Colonic mucosa (tissue), 4 donors: ENCODE data around the gene MLC1. TPM values are rescaled to one million over a fixed set of nuclear protein-coding genes. Genes with fewer than 3 reads are reported as not detected.

ENCODE experiments used
- DNase-seq: peaks from one replicate; pipeline ENCODE4 v3.0.0-alpha.2; 2020
- H3K27ac ChIP-seq: fragments of 200-600 bp; one replicate; pipeline ENCODE4 v1.8.0; 2021
- H3K27me3 ChIP-seq: fragments of 200-600 bp; one replicate; pipeline ENCODE4 v1.8.0; 2021
- H3K36me3 ChIP-seq: fragments of 200-600 bp; one replicate; pipeline ENCODE4 v1.8.0; 2021
- H3K4me1 ChIP-seq: fragments of 200-600 bp; one replicate; pipeline ENCODE4 v1.8.0; 2021; ENCODE audit warnings: mild to moderate bottlenecking
- H3K4me3 ChIP-seq: fragments of 200-600 bp; one replicate; pipeline ENCODE4 v1.8.0; 2021
- H3K9ac ChIP-seq, 2 donors: one replicate each; pipeline ENCODE4 v1.7.0; 2013; ENCODE audit warnings: control low read depth in 2 of 2, low read depth in 2 of 2, low read length in 2 of 2
- H3K9me3 ChIP-seq: fragments of 200-600 bp; one replicate; pipeline ENCODE4 v1.8.0; 2021
- CTCF ChIP-seq: fragments of 200-600 bp; IDR thresholded peaks from one replicate; pipeline ENCODE4 v1.8.0; 2022; ENCODE audit warnings: antibody characterized with exemption, mild to moderate bottlenecking
- intact Hi-C: fragments of 100-400 bp; cut with DNase I; formaldehyde crosslinking; loops from one replicate; pipeline ENCODE4 v1.14.1; 2022
- total RNA-seq, 2 donors: library from RNA; stranded (reverse); fragmentation: NEBNext Ultra II Directional in 1 of 2; extraction: Animal tissue kit (Norgen Biotek cat#: 25700) in 1 of 2; gene quantifications; one replicate each; pipeline ENCODE4 v1.2.1, GENCODE V29; 2021
- donor health status: healthy.
- donor health status: DM: no; HTN: no; CAD: no.
- donor health status: DM: no; HTN: no; CAD: no.

MLC1 gene
- total RNA-seq, 2 donors from 2014 or later, result not detected

DNA sequence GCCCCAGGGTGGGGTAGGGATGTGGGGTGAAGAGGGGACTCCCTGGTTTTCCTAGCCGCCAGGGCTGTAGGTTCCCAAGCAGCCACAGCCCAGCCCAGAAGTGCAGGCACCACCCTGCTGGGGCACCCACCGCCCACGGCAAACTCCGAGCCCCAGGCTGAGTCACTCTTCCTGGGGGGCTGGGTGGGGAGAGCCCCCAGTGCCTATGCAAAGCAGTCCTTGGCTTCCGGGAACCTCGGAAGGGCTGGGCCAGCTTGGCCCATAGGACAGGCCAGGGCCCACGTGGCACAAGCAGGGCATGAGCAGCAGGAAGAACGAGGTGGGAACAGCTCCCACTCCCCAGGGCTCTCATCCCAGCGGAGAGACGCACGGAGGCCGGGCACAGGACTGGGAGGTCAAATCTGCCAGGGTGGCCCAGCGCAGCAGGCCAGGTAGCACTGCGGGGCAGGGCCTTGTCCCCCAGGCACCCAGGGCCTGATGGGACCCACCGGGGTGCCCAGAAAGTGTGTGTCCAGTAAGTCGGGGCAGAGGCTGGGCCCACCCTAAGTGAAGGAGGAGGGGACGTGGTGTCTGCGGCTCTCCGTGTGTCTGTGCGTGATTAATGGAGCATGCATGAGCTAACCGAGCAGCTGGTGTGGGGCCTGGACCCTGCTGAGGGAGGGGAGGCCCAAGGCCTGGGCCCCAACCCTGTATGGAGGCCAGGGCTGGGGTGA, 68.1 kb downstream of the MLC1 start:
- peaks cover 52% of the 10 kb centered on the region for H3K27me3 ChIP-seq
- intact Hi-C loops, result no loop called here
- TF ChIP-seq CTCF, result no peak
- H3K36me3 ChIP-seq, result no peaks in the 10 kb centered on the region
- H3K27ac ChIP-seq, result no peak overlapping the region
- no peak for DNase-seq
- no peak overlapping the region for H3K4me3 ChIP-seq
- H3K4me1 ChIP-seq, result no peaks in the 10 kb centered on the region
- H3K9me3 ChIP-seq, result no peaks in the 10 kb centered on the region
- peak overlapping the region in 1 of 2 donors; percentile 24 for H3K9ac ChIP-seq

- Histone ChIP-seq H3K4me1 (no peaks in the 10 kb centered on the region), H3K9me3 (no peaks in the 10 kb centered on the region), H3K9ac (no peak overlapping the region), H3K27me3 (peaks cover 59% of the 10 kb centered on the region), H3K36me3 (no peaks in the 10 kb centered on the region), H3K27ac (no peak overlapping the region), H3K4me3 (no peak overlapping the region)
- intact Hi-C loops, result no loop called here
- TF ChIP-seq CTCF, result no peak
- DNase-seq, result no peak
Measured at GRCh38 chr22:50016308-50016987, 68.8 kb downstream of the MLC1 start.

DNA sequence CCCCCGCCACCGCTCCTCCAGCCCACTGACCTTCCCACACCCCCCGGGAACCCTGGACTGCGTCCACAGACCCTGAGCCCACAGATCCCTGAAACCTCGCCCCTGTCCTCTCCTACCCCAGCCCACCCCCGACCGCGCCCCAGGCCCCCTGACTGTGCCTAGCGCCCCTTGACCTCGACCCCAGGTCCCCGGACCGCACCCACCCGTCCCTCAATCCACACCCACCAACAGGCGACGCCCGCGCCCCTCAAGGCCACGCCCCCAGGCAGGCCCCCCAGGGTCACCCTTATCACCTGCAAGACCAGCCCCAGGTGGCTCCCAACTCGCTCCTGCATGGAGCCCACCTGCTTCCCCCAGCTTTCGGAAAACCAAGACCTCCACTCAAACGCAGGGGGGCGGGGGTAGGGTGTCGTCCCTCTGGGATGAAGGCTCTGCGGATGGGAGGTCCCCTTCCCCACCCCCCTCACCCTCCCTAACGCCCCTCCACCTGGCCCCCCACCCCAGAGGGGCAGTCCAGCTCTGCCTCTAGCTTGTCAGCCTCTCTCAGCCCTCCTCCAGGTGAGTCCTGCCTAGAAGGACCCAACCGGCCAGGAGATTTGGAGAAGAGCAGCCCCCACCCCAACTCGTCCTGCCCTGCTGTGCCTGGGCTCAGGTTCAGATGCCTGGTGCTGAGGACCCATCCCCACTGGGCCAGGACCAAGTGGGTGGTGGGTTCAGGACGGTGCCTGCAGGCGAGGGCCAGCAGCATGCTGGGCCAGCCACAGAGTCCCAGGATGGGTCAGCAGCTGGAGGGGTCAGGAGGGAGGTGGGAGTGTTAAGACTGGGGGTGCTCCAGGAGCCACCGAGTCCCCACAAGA, 69.5 kb downstream of the MLC1 start:
- intact Hi-C loops, result no loop called here
- Histone ChIP-seq H3K27ac (no peak overlapping the region), H3K4me1 (no peaks in the 10 kb centered on the region), H3K9ac (no peak overlapping the region), H3K27me3 (peaks cover 66% of the 10 kb centered on the region), H3K9me3 (no peaks in the 10 kb centered on the region), H3K36me3 (no peaks in the 10 kb centered on the region), H3K4me3 (no peak overlapping the region)
- TF ChIP-seq CTCF, result no peak
- no peak for DNase-seq

DNA sequence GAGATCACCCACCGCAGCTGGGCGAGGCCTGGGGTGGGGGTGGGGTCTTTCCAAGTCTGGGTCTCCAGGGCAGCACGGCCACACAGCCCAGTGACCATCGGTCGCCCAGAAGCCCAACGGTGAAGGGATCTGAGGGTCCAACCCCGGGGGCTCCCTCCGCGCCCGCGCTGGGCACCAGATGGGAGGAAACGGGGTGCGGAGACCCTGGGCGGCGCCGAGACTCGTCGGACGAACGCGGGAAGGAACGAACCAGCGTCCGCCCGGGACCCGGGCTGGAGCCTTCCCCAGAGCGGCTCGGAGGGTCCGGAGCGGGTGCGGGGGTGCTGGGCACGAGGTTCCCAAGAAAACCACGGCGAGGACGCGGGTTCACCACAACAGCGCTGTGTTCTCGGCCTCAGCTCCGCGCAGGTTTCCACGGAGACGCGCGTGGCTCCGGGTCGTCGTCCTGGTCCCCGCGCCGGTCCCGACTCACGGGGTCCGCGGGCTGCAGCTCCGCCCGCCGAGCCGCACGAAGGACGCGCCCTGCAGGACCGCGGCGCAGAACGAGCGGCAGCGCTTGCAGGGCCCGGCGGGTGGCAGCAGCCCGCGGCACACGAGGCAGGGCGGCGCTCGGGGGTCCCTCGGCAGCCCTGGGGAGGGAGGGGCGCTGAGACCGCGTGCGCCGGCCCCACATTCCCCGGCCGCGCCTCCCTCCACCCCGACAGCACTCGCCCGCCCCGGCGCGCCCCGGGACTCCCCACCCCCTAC, 70.4 kb downstream of the MLC1 start:
- no peaks in the 10 kb centered on the region for H3K9me3 ChIP-seq
- no peak overlapping the region for H3K27ac ChIP-seq
- no peaks in the 10 kb centered on the region for H3K36me3 ChIP-seq
- DNase-seq, result no peak
- intact Hi-C loops, result no loop called here
- no peak overlapping the region for H3K9ac ChIP-seq
- no peak overlapping the region for H3K4me3 ChIP-seq
- no peak for TF ChIP-seq CTCF
- no peaks in the 10 kb centered on the region for H3K4me1 ChIP-seq
- peaks cover 74% of the 10 kb centered on the region for H3K27me3 ChIP-seq

- no peak for DNase-seq
- no peak for TF ChIP-seq CTCF
- peaks cover 74% of the 10 kb centered on the region for H3K27me3 ChIP-seq
- H3K4me3 ChIP-seq, result no peak overlapping the region
- no peaks in the 10 kb centered on the region for H3K36me3 ChIP-seq
- no peak overlapping the region for H3K9ac ChIP-seq
- intact Hi-C loops, result no loop called here
- H3K27ac ChIP-seq, result no peak overlapping the region
- H3K9me3 ChIP-seq, result no peaks in the 10 kb centered on the region
- no peaks in the 10 kb centered on the region for H3K4me1 ChIP-seq
Measured at GRCh38 chr22:50014053-50014501, 71.1 kb downstream of the MLC1 start.
